Mucosa of descending colon (tissue), 3 donors: ENCODE data around the gene IRX6. TPM values are rescaled to one million over a fixed set of nuclear protein-coding genes. Genes with fewer than 3 reads are reported as not detected.

Experiments used
- ATAC-seq: fragments of 200-7000 bp; cut with Tn5 transposase; one replicate; pipeline ENCODE4 v1.9.1; 2020; ENCODE audit warnings: mild to moderate bottlenecking, moderate library complexity
- DNase-seq, 3 donors: peaks; one replicate each; pipeline ENCODE4 v3.0.0-alpha.2; 2020
- H3K36me3 ChIP-seq: fragments of 200-600 bp; one replicate; pipeline ENCODE4 v1.8.0; 2021; ENCODE audit warnings: low read depth, mild to moderate bottlenecking
- H3K4me1 ChIP-seq: fragments of 200-600 bp; one replicate; pipeline ENCODE4 v1.8.0; 2021; ENCODE audit warnings: low read depth, mild to moderate bottlenecking
- H3K4me3 ChIP-seq: fragments of 200-600 bp; one replicate; pipeline ENCODE4 v1.8.0; 2021; ENCODE audit warnings: mild to moderate bottlenecking
- H3K9me3 ChIP-seq: fragments of 200-600 bp; one replicate; pipeline ENCODE4 v1.8.0; 2021; ENCODE audit warnings: mild to moderate bottlenecking
- intact Hi-C, 2 donors: fragments of 100-400 bp; cut with DNase I in 1 of 2; cut with micrococcal nuclease in 1 of 2; formaldehyde crosslinking; loops; one replicate each; pipeline versions ENCODE4 v1.11.0 to v1.11.1; 2022; cut with DNase I, micrococcal nuclease
- total RNA-seq, 3 donors: library from RNA; stranded (reverse); fragmentation: NEBNext Ultra II Directional in 2 of 3; extraction: Animal tissue kit (Norgen Biotek cat#: 25700) in 2 of 3; gene quantifications; one replicate each; pipeline versions ENCODE4 v1.2.1 to v1.2.4, GENCODE V29; 2021 to 2023
- TF ChIP-seq, protein P1 (sequence below): fragments of 200-600 bp; IDR thresholded peaks from one replicate; pipeline ENCODE4 v1.8.0; 2022; ENCODE audit warnings: antibody characterized with exemption, mild to moderate bottlenecking
- donor health status: DM: no; HTN: no; CAD: no; lungs with moderate emphysema.
- donor health status: DM: no; HTN: no; CAD: no.
- donor health status: DM: no; HTN: yes; CAD: no.

The IRX6 gene
- total RNA-seq, 3 donors from 2014 or later: 0.13 TPM; not detected in 2

DNA sequence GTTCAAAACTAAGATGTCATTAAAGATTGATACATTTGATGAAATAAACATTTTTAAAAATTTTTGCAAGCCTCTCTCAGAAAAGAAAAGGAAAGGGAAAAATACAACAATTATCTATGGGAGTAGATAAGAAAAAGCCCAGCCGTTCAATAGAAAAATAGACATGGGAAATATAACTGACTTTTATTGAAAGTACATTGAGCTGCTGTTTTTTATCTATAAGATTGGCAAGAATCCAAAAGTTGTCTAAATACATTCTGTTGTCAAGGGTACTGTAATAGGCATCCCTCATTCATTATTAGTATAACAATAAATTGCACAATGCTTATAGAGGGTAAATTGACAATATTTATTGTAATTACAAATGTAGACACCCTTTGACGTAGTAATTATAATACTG, 38.4 kb upstream of the IRX6 start:
- Histone ChIP-seq H3K4me1 (no peaks in the 10 kb centered on the region), H3K4me3 (no peak overlapping the region), H3K9me3 (peaks cover 5% of the 10 kb centered on the region), H3K36me3 (no peaks in the 10 kb centered on the region)
- no peak for DNase-seq
- ATAC-seq: no peak
- intact Hi-C loops: no loop called here
- TF ChIP-seq, protein P1, sequence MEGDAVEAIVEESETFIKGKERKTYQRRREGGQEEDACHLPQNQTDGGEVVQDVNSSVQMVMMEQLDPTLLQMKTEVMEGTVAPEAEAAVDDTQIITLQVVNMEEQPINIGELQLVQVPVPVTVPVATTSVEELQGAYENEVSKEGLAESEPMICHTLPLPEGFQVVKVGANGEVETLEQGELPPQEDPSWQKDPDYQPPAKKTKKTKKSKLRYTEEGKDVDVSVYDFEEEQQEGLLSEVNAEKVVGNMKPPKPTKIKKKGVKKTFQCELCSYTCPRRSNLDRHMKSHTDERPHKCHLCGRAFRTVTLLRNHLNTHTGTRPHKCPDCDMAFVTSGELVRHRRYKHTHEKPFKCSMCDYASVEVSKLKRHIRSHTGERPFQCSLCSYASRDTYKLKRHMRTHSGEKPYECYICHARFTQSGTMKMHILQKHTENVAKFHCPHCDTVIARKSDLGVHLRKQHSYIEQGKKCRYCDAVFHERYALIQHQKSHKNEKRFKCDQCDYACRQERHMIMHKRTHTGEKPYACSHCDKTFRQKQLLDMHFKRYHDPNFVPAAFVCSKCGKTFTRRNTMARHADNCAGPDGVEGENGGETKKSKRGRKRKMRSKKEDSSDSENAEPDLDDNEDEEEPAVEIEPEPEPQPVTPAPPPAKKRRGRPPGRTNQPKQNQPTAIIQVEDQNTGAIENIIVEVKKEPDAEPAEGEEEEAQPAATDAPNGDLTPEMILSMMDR: no peak

DNA sequence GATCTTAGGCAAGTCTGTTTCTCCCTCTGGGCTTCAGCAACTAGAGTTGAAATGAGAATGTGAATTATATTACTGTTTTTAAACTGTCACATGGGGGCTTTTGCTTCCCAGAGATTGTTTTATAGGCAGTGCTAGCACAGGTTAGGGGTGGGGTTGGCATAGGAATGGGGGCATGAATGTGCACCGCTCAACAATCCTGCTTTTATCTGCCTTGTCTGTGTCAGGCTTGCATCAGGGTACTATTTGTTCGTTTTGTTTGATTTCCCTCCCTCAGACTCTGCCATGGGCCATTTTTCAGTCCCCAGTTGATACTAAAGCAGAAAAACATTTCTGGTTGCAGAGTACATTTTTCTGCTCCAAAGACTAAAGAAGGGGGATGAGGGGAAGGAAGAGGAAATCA, 34.6 kb upstream of the IRX6 start:
- Histone ChIP-seq H3K9me3 (peaks cover 5% of the 10 kb centered on the region), H3K4me1 (no peaks in the 10 kb centered on the region), H3K36me3 (no peaks in the 10 kb centered on the region), H3K4me3 (no peak overlapping the region)
- DNase-seq: no peak
- ATAC-seq: no peak
- TF ChIP-seq, protein P1: no peak
- intact Hi-C loops: no loop called here

DNA sequence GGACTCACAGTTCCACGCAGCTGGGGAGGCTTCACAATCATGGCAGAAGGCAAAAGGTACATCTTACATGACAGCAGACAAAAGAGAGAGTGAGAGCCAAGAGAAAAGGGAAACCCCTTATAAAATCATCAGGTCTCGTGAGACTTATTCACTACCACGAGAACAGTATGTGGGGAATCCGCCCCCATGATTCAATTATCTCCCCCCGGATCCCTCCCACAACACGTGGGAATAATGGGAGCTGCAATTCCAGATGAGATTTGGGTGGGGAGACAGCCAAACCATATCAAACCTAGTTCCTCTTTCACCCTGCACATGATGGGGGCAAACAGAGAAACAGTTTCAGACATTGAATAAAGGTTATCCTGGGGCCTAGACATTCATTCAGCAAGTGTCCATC, 32.2 kb upstream of the IRX6 start:
- no peak overlapping the region for H3K4me3 ChIP-seq
- intact Hi-C loops: no loop called here
- H3K9me3 ChIP-seq: peaks cover 5% of the 10 kb centered on the region
- no peak for ATAC-seq
- H3K36me3 ChIP-seq: no peaks in the 10 kb centered on the region
- no peaks in the 10 kb centered on the region for H3K4me1 ChIP-seq
- DNase-seq: no peak
- TF ChIP-seq, protein P1: no peak

GRCh38 chr16:55292491-55292890, 31.5 kb upstream of the IRX6 start:
- H3K4me1 ChIP-seq: no peaks in the 10 kb centered on the region
- TF ChIP-seq, protein P1: no peak

GRCh38 chr16:55294129-55294528, 29.9 kb upstream of the IRX6 start:
- Histone ChIP-seq H3K4me1 (no peaks in the 10 kb centered on the region), H3K36me3 (no peaks in the 10 kb centered on the region), H3K4me3 (no peak overlapping the region), H3K9me3 (no peaks in the 10 kb centered on the region)
- DNase-seq (no peak), ATAC-seq (no peak)
- intact Hi-C loops: no loop called here
- TF ChIP-seq, protein P1: no peak

More at GRCh38 chr16:55292491-55292890, 31.5 kb upstream of the IRX6 start:
- intact Hi-C loops: no loop called here
- H3K4me3 ChIP-seq: no peak overlapping the region
- no peak for DNase-seq
- no peak for ATAC-seq
- H3K9me3 ChIP-seq: peaks cover 4% of the 10 kb centered on the region
- H3K36me3 ChIP-seq: no peaks in the 10 kb centered on the region

- TF ChIP-seq, protein P1: no peak
- no peaks in the 10 kb centered on the region for H3K36me3 ChIP-seq
- intact Hi-C loops: no loop called here
- H3K4me1 ChIP-seq: no peaks in the 10 kb centered on the region
- H3K4me3 ChIP-seq: no peak overlapping the region
- DNase-seq (no peak), ATAC-seq (no peak)
- H3K9me3 ChIP-seq: no peaks in the 10 kb centered on the region
Measured at GRCh38 chr16:55294931-55295342, 29.1 kb upstream of the IRX6 start.
